Thyroid gland (tissue), 4 donors: ENCODE measurements around the gene SHANK3. TPM values are rescaled to one million over a fixed set of nuclear protein-coding genes. Genes with fewer than 3 reads are reported as not detected.
"Not testable (repeated sequence)": the region's sequence is repeated elsewhere in the genome, so short reads cannot be mapped to it uniquely, and the experiment has no call there.

Experiments used
- DNase-seq, 2 donors: peaks; one replicate each; pipeline ENCODE4 v3.0.0-alpha.2; 2019
- H3K27ac ChIP-seq, 3 donors: fragments of 200-600 bp; sonication (generic); 1 replicate in 2 of 3; 2 replicates in 1 of 3; pipeline ENCODE4 v1.5.1; 2016 to 2019; ENCODE audit warnings: mild to moderate bottlenecking in 1 of 3, moderate library complexity in 1 of 3
- H3K27me3 ChIP-seq: fragments of 200-600 bp; sonication (generic); one replicate; pipeline ENCODE4 v1.5.1; 2019
- H3K36me3 ChIP-seq, 2 donors: fragments of 200-600 bp; sonication (generic); one replicate each; pipeline ENCODE4 v1.5.1; 2016 to 2019
- H3K4me1 ChIP-seq, 2 donors: fragments of 200-600 bp; sonication (generic); one replicate each; pipeline ENCODE4 v1.5.1; 2017 to 2019
- H3K4me3 ChIP-seq, 3 donors: fragments of 200-600 bp; sonication (generic); replicated peaks in 1 of 3; 1 replicate in 2 of 3; 2 replicates in 1 of 3; pipeline ENCODE4 v1.5.1; 2016; ENCODE audit warnings: mild to moderate bottlenecking in 1 of 3
- H3K9me3 ChIP-seq: fragments of 200-600 bp; sonication (generic); one replicate; pipeline ENCODE4 v1.5.1; 2017
- POLR2A ChIP-seq, 2 donors: fragments of 450-650 bp; IDR thresholded peaks; one replicate each; pipeline ENCODE4 v1.6.1; 2017; ENCODE audit warnings: antibody characterized with exemption in 2 of 2, mild to moderate bottlenecking in 2 of 2, moderate library complexity in 1 of 2
- WGBS, 2 donors: methylation state at CpG; one replicate each; pipeline ENCODE4 v1.1.5; 2017; 5-methylcytosine and 5-hydroxymethylcytosine counted together
- intact Hi-C: fragments of 100-400 bp; cut with DNase I; formaldehyde crosslinking; loops from one replicate; pipeline ENCODE4 v1.15.1; 2023
- total RNA-seq, 4 donors: library from RNA; depleted of rRNA; stranded (reverse); fragments of >200 nt; gene quantifications; one replicate each; pipeline ENCODE4 v1.2.3, GENCODE V29; 2016
- TF ChIP-seq, protein P1 (sequence below), 6 experiments: fragments of 200-600 bp in 3 of 6; fragments of 450-650 bp in 3 of 6; sonication (generic) in 3 of 6; IDR thresholded peaks; one replicate each; pipeline ENCODE4 v1.5.1; 2016 to 2019; ENCODE audit warnings: antibody characterized with exemption in 6 of 6, mild to moderate bottlenecking in 2 of 6, inconsistent platforms in 1 of 6, moderate library complexity in 1 of 6

SHANK3 gene
- total RNA-seq, 4 donors from 2014 or later: 11.5 to 23.0 (median 17.7) TPM

GRCh38 chr22:50657925-50658324, 14.7 kb upstream of the SHANK3 start:
- TF ChIP-seq POLR2A (IDR thresholded peaks at IDR 0.05): no peak
- TF ChIP-seq, protein P1, sequence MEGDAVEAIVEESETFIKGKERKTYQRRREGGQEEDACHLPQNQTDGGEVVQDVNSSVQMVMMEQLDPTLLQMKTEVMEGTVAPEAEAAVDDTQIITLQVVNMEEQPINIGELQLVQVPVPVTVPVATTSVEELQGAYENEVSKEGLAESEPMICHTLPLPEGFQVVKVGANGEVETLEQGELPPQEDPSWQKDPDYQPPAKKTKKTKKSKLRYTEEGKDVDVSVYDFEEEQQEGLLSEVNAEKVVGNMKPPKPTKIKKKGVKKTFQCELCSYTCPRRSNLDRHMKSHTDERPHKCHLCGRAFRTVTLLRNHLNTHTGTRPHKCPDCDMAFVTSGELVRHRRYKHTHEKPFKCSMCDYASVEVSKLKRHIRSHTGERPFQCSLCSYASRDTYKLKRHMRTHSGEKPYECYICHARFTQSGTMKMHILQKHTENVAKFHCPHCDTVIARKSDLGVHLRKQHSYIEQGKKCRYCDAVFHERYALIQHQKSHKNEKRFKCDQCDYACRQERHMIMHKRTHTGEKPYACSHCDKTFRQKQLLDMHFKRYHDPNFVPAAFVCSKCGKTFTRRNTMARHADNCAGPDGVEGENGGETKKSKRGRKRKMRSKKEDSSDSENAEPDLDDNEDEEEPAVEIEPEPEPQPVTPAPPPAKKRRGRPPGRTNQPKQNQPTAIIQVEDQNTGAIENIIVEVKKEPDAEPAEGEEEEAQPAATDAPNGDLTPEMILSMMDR (IDR thresholded peaks at IDR 0.05): no peak
- Histone ChIP-seq H3K27ac (peak overlapping the region in 1 of 3 donors; percentile 65), H3K27me3 (no peaks in the 10 kb centered on the region), H3K36me3 (no peaks in the 10 kb centered on the region), H3K9me3 (no peaks in the 10 kb centered on the region), H3K4me1 (peaks cover 0 to 30% of the 10 kb centered on the region in 2 donors), H3K4me3 (no peak overlapping the region)
- intact Hi-C loops: no loop called here
- DNase-seq: no peak
- WGBS, 2 donors: 76 to 85% methylated on average over 4 of the region's 4 CpGs

DNA sequence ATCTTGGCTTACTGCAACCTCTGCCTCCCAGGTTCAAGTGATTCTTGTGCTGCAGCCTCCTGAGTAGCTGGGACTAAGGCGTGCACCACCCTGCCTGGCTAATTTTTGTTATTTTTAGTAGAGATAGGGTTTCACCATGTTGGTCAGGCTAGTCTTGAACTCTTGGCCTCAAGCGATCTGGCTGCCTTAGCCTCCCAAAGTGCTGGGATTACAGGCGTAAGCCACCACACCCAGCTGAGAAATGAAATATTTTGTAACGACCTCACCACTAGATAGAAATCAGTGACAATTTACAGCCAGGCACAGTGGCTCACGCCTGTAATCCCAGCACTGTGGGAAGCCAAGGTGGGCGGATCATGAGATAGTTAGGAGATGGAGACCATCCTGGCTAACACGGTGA, 12.9 kb upstream of the SHANK3 start:
- H3K4me1 ChIP-seq: peaks cover 0 to 30% of the 10 kb centered on the region in 2 donors
- H3K4me3 ChIP-seq, intact Hi-C loops, DNase-seq, H3K9me3 ChIP-seq, H3K27me3 ChIP-seq, H3K27ac ChIP-seq, H3K36me3 ChIP-seq: not testable (repeated sequence)
- 94 to 96% methylated on average over 7 of the region's 7 CpGs for WGBS, 2 donors

GRCh38 chr22:50660306-50660705, 12.3 kb upstream of the SHANK3 start:
- no peak for DNase-seq
- intact Hi-C loops: no loop called here
- Histone ChIP-seq H3K4me3 (no peak overlapping the region), H3K4me1 (peaks cover 0 to 27% of the 10 kb centered on the region in 2 donors), H3K9me3 (no peaks in the 10 kb centered on the region), H3K27me3 (no peaks in the 10 kb centered on the region), H3K27ac (no peak overlapping the region), H3K36me3 (no peaks in the 10 kb centered on the region)
- TF ChIP-seq, protein P1 (IDR thresholded peaks at IDR 0.05): no peak

- Histone ChIP-seq H3K9me3 (no peaks in the 10 kb centered on the region), H3K4me1 (no peaks in the 10 kb centered on the region), H3K27me3 (no peaks in the 10 kb centered on the region), H3K36me3 (no peaks in the 10 kb centered on the region), H3K4me3 (no peak overlapping the region), H3K27ac (no peak overlapping the region)
- TF ChIP-seq, protein P1 (IDR thresholded peaks at IDR 0.05): no peak
- no peak for TF ChIP-seq POLR2A (IDR thresholded peaks at IDR 0.05)
- 90 to 93% methylated on average over 12 of the region's 12 CpGs for WGBS, 2 donors
- no peak for DNase-seq
- intact Hi-C loops: no loop called here
Measured at GRCh38 chr22:50665212-50665611, 7.4 kb upstream of the SHANK3 start.

GRCh38 chr22:50665738-50666137, 6.9 kb upstream of the SHANK3 start:
- Histone ChIP-seq H3K4me3 (no peak overlapping the region), H3K27me3 (no peaks in the 10 kb centered on the region), H3K27ac (no peak overlapping the region), H3K36me3 (no peaks in the 10 kb centered on the region), H3K4me1 (peaks cover 0 to 2% of the 10 kb centered on the region in 2 donors), H3K9me3 (no peaks in the 10 kb centered on the region)
- WGBS, 2 donors: 58 to 87% methylated on average over 2 of the region's 2 CpGs
- intact Hi-C loops: no loop called here
- DNase-seq: no peak
- no peak for TF ChIP-seq POLR2A (IDR thresholded peaks at IDR 0.05)
- TF ChIP-seq, protein P1 (IDR thresholded peaks at IDR 0.05): no peak

- no peak overlapping the region for H3K4me3 ChIP-seq
- H3K27me3 ChIP-seq: no peaks in the 10 kb centered on the region
- peaks cover 8 to 25% of the 10 kb centered on the region in 2 donors for H3K4me1 ChIP-seq
- intact Hi-C loops: no loop called here
- no peaks in the 10 kb centered on the region for H3K9me3 ChIP-seq
- TF ChIP-seq, protein P1 (IDR thresholded peaks at IDR 0.05): no peak
- no peak for TF ChIP-seq POLR2A (IDR thresholded peaks at IDR 0.05)
- H3K36me3 ChIP-seq: no peaks in the 10 kb centered on the region
- 62 to 69% methylated on average over 4 of the region's 4 CpGs for WGBS, 2 donors
- H3K27ac ChIP-seq: peak overlapping the region in 2 of 3 donors; percentile 56 to 65
- DNase-seq: no peak
Measured at GRCh38 chr22:50670513-50670912, 2.1 kb upstream of the SHANK3 start.
